ENCODE data around the gene CHST11. TPM values are rescaled to one million over a fixed set of nuclear protein-coding genes. Genes with fewer than 3 reads are reported as not detected.

Gene CHST11
- total RNA-seq, 1 donor from 2014 or later = 15.5 TPM

DNA sequence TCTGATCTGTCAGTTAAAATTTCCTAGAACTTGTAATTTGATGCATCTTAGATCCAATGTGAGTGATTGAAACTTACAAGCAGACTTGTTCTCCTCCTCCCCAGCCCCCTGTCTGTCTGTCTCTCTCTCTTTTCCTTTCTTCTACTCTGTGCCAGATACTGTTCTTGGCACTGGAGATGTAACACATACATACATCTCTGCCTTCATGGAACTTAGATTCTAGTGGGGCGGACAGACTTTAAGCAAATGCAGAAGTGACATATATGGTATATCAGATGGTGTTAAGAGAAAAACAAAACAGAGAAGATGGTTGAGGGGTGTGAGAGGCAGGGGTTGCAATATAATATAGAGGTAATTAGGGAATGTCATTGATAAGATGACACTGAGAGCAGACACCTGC lies 6.6 kb downstream of the CHST11 start:
- H3K27me3 Mint-ChIP-seq = peaks cover 3% of the 10 kb centered on the region
- H3K36me3 Mint-ChIP-seq = peaks cover 7% of the 10 kb centered on the region
- peaks cover 23% of the 10 kb centered on the region for H3K4me1 Mint-ChIP-seq (ENCODE audit: unreplicated experiment)
- TF ChIP-seq, protein P1, sequence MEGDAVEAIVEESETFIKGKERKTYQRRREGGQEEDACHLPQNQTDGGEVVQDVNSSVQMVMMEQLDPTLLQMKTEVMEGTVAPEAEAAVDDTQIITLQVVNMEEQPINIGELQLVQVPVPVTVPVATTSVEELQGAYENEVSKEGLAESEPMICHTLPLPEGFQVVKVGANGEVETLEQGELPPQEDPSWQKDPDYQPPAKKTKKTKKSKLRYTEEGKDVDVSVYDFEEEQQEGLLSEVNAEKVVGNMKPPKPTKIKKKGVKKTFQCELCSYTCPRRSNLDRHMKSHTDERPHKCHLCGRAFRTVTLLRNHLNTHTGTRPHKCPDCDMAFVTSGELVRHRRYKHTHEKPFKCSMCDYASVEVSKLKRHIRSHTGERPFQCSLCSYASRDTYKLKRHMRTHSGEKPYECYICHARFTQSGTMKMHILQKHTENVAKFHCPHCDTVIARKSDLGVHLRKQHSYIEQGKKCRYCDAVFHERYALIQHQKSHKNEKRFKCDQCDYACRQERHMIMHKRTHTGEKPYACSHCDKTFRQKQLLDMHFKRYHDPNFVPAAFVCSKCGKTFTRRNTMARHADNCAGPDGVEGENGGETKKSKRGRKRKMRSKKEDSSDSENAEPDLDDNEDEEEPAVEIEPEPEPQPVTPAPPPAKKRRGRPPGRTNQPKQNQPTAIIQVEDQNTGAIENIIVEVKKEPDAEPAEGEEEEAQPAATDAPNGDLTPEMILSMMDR (conservative IDR thresholded peaks at IDR 0.05) = no peak
- no peak overlapping the region for H3K27ac Mint-ChIP-seq
- no peak for DNase-seq (ENCODE audit: extremely low spot score, unreplicated experiment)
- H3K4me3 Mint-ChIP-seq = no peak overlapping the region
- no peaks in the 10 kb centered on the region for H3K9me3 Mint-ChIP-seq

DNA sequence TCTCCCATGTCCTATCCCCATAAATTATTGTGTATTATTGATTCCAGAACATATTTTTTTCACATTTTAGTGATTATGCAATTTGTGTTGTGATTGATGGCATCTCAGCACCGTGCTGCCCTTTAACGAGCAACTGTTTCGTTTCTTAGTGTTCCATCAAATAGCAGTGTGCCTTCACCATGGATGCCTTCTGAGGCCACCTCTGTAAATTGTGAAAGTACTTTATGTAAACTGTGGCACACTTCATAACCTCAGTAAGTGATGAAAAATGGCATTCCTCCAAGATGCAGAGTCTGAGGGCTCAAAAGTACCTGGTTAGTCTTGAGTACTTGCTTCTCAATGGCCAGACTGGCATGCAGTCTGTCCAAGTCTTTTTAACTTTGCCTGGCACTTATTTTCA lies 8.2 kb downstream of the CHST11 start:
- H3K27me3 Mint-ChIP-seq = no peaks in the 10 kb centered on the region
- no peak for DNase-seq (ENCODE audit: extremely low spot score, unreplicated experiment)
- H3K36me3 Mint-ChIP-seq = peaks cover 7% of the 10 kb centered on the region
- H3K9me3 Mint-ChIP-seq = no peaks in the 10 kb centered on the region
- H3K4me1 Mint-ChIP-seq (ENCODE audit: unreplicated experiment) = peaks cover 15% of the 10 kb centered on the region
- H3K4me3 Mint-ChIP-seq = no peak overlapping the region
- TF ChIP-seq, protein P1 (conservative IDR thresholded peaks at IDR 0.05) = no peak
- H3K27ac Mint-ChIP-seq = no peak overlapping the region

DNA sequence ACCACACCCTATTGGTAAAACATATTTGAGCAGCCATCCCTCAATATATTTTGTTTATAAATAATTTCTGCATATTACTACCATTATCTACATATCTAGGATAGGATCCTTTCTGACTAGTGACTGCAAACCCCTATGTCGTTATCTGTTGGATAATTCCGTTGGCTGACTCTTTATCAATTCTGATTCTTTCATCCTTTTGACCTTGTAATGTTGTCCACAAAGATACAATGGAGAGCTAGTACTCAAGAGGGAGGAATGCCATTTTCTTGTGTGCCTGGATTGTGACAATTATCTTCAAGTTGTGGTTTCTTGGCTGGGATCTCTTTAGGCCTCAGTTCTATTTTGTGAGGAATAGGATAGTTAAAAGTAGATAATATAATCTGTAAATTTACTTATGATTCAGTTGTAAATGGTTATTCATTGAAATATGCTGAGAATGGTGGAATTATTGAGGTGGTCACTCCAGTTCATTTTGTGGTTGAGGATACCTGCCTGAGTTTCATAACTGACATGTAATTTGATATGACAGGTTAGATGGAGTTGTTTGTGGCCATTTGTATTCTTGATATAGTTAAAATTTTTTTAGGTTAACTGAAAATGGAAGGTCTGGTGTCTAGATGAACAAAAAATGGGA lies 10.1 kb downstream of the CHST11 start:
- TF ChIP-seq, protein P1 (conservative IDR thresholded peaks at IDR 0.05) = no peak
- H3K36me3 Mint-ChIP-seq = peaks cover 9% of the 10 kb centered on the region
- peaks cover 12% of the 10 kb centered on the region for H3K4me1 Mint-ChIP-seq (ENCODE audit: unreplicated experiment)
- no peak for DNase-seq (ENCODE audit: extremely low spot score, unreplicated experiment)
- H3K4me3 Mint-ChIP-seq = no peak overlapping the region
- no peaks in the 10 kb centered on the region for H3K27me3 Mint-ChIP-seq
- H3K27ac Mint-ChIP-seq = no peak overlapping the region
- no peaks in the 10 kb centered on the region for H3K9me3 Mint-ChIP-seq

DNA sequence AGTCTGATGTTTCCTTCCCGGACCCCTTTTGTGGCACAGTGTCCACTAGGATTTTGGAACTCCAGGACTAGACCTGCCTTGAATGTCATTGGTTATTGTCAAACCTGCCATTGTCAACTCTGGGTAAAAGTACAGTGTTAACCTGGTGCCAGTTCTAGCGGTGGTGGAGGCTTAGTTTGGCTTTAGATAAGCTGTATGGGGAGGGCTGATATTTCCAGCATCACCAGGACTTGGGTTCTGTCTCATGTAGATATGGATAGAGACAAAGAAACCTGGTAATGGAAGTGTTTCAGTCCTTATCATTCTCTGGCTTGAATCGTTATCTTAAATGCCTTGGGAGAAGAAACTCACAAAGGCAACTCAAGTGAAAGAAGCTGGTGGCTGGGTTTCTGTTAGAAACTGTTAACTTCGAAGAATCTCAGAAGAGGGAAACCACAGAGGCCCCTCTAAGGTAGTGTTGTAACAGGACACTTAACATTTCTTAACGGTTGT lies 10.6 kb downstream of the CHST11 start:
- no peaks in the 10 kb centered on the region for H3K27me3 Mint-ChIP-seq

DNA sequence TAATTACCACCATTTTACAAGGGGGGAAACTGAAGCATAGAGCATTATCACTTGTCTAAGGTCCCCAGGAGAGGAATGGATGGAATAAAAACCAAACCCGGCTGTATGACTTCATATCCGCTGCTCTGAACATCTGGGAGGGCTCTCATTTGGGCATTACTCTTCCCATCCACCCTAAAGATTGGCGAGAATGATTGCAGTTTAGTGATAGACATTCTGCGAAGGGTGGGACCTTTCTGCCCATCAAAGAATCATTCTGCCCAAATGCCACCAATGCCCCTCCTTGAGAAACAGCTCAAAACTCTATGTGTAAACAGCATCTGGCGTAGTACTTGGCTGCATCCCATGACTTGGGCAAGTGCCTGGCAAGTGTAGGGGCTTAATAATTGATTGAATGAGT lies 11.6 kb downstream of the CHST11 start:
- peaks cover 8% of the 10 kb centered on the region for H3K36me3 Mint-ChIP-seq
- peaks cover 16% of the 10 kb centered on the region for H3K4me1 Mint-ChIP-seq (ENCODE audit: unreplicated experiment)
- H3K27me3 Mint-ChIP-seq = no peaks in the 10 kb centered on the region
- DNase-seq (ENCODE audit: extremely low spot score, unreplicated experiment) = no peak
- TF ChIP-seq, protein P1 (conservative IDR thresholded peaks at IDR 0.05) = no peak
- H3K9me3 Mint-ChIP-seq = no peaks in the 10 kb centered on the region
- no peak overlapping the region for H3K27ac Mint-ChIP-seq
- H3K4me3 Mint-ChIP-seq = no peak overlapping the region

More for the DNA sequence above, 10.6 kb downstream of the CHST11 start:
- TF ChIP-seq, protein P1 (conservative IDR thresholded peaks at IDR 0.05) = no peak
- no peaks in the 10 kb centered on the region for H3K9me3 Mint-ChIP-seq
- peaks cover 13% of the 10 kb centered on the region for H3K4me1 Mint-ChIP-seq (ENCODE audit: unreplicated experiment)
- no peak overlapping the region for H3K27ac Mint-ChIP-seq
- H3K36me3 Mint-ChIP-seq = peaks cover 9% of the 10 kb centered on the region
- no peak for DNase-seq (ENCODE audit: extremely low spot score, unreplicated experiment)
- H3K4me3 Mint-ChIP-seq = no peak overlapping the region
